GM12878 (cell line): ENCODE measurements around the gene DSE. TPM values are rescaled to one million over a fixed set of nuclear protein-coding genes. Genes with fewer than 3 reads are reported as not detected.

Source experiments
- ATAC-seq: fragments of 200-7000 bp; cut with Tn5 transposase; 3 replicates; pipeline ENCODE4 v1.9.1; 2020; ENCODE audit warnings: mild to moderate bottlenecking, moderate library complexity
- BruUV-seq: library from RNA; stranded (reverse); fragments of 400-500 nt; replicated peaks from 2 replicates; lab custom pipeline; 2021; lab: Mats Ljungman, UMichigan
- CTCF ChIA-PET: fragments of 300-600 bp; sonication (Branson Sonifier 250); formaldehyde crosslinking; extraction: SDS; loops from one replicate; lab custom pipeline; 2021; ENCODE audit warnings: inconsistent platforms; lab: Yijun Ruan, JAX
- POLR2A ChIA-PET: fragments of 350-600 bp; formaldehyde crosslinking; extraction: SDS; loops from one replicate; lab custom pipeline; 2021; ENCODE audit warnings: inconsistent platforms; lab: Charles Lee
- RAD21 ChIA-PET: fragments of 300-600 bp; sonication (Branson Sonifier 250); formaldehyde crosslinking; loops from one replicate; lab custom pipeline; 2023; ENCODE audit warnings: antibody characterized with exemption; ENCODE audit not compliant: unreplicated experiment; lab: Charles Lee
- SMC1A ChIA-PET: fragments of 300-600 bp; sonication (Branson Sonifier 250); formaldehyde crosslinking; loops from one replicate; lab custom pipeline; 2023; ENCODE audit not compliant: unreplicated experiment, uncharacterized antibody; lab: Charles Lee
- DNase-seq: peaks from one replicate; pipeline ENCODE4 v3.0.0-alpha.2; 2011; ENCODE audit warnings: low read depth, low spot score
- FAIRE-seq: peaks from 3 replicates; lab custom pipeline; 2011; peaks lifted over from hg19 to GRCh38; lab: Jason Lieb, UNC
- H2AFZ ChIP-seq: 2 replicates; pipeline ENCODE4 v1.6.0; 2011; ENCODE audit warnings: low read depth, low read length, control low read depth; ENCODE audit not compliant: control insufficient read depth
- H3K27ac ChIP-seq: 2 replicates; pipeline ENCODE4 v1.5.1; 2011; ENCODE audit warnings: control low read depth; ENCODE audit not compliant: control insufficient read depth, insufficient read depth
- H3K27me3 ChIP-seq, 2 experiments: replicated peaks in 1 of 2; 2 replicates each; pipeline versions ENCODE4 v1.6.0 to v1.6.1; 2011; ENCODE audit warnings: low read length in 1 of 2; ENCODE audit not compliant: control insufficient read depth in 2 of 2, insufficient read depth in 2 of 2
- H3K36me3 ChIP-seq, 2 experiments: 2 replicates each; pipeline ENCODE4 v1.5.1; 2011; ENCODE audit warnings: low read length in 1 of 2; ENCODE audit not compliant: control insufficient read depth in 2 of 2, insufficient read depth in 2 of 2
- H3K4me1 ChIP-seq: 2 replicates; pipeline ENCODE4 v1.6.1; 2011; ENCODE audit warnings: mild to moderate bottlenecking, low read length, moderate library complexity, mixed read lengths; ENCODE audit not compliant: control insufficient read depth, insufficient read depth
- H3K4me2 ChIP-seq: 2 replicates; pipeline ENCODE4 v1.6.0; 2011; ENCODE audit warnings: control low read depth; ENCODE audit not compliant: control insufficient read depth, insufficient read depth
- H3K4me3 ChIP-seq: fragments of 200-600 bp; sonication (generic); 2 replicates; pipeline ENCODE4 v1.5.1; 2016
- H3K79me2 ChIP-seq: 2 replicates; pipeline ENCODE4 v1.6.0; 2011; ENCODE audit warnings: low read length; ENCODE audit not compliant: control insufficient read depth, insufficient read depth
- H3K9ac ChIP-seq: 2 replicates; pipeline ENCODE4 v1.8.0; 2011; ENCODE audit warnings: low read length, control low read depth, mixed read lengths; ENCODE audit not compliant: control insufficient read depth, insufficient read depth
- H3K9me3 ChIP-seq: replicated peaks from 3 replicates; pipeline ENCODE4 v1.5.1; 2011; ENCODE audit warnings: mild to moderate bottlenecking, low read length; ENCODE audit not compliant: control insufficient read depth, insufficient read depth
- H4K20me1 ChIP-seq: 2 replicates; pipeline ENCODE4 v1.6.0; 2011; ENCODE audit not compliant: control insufficient read depth, insufficient read depth
- CBX3 ChIP-seq: fragments of 200-600 bp; sonication (generic); IDR thresholded peaks from 2 replicates; pipeline ENCODE4 v1.6.1; 2016; ENCODE audit warnings: low read depth, borderline replicate concordance
- ESRRA ChIP-seq: IDR thresholded peaks from 2 replicates; pipeline ENCODE4 v1.6.1; 2012; ENCODE audit warnings: mild to moderate bottlenecking, low read length, improper control_type of control experiment
- EZH2 ChIP-seq: IDR thresholded peaks from 2 replicates; pipeline ENCODE4 v1.6.1; 2012; ENCODE audit warnings: low read depth, mild to moderate bottlenecking, control low read depth, inconsistent platforms, low read length, borderline replicate concordance; ENCODE audit not compliant: control insufficient read depth
- FOXK2 ChIP-seq: fragments of 450-650 bp; IDR thresholded peaks from 2 replicates; pipeline ENCODE4 v1.6.1; 2017; ENCODE audit warnings: mild to moderate bottlenecking, moderate library complexity
- FOXM1 ChIP-seq: IDR thresholded peaks from 2 replicates; pipeline ENCODE4 v1.6.1; 2012; ENCODE audit warnings: low read depth, mild to moderate bottlenecking, inconsistent platforms, low read length, moderate library complexity
- IKZF2 ChIP-seq, 2 experiments: fragments of 450-650 bp; IDR thresholded peaks; 2 replicates each; pipeline ENCODE4 v1.6.1; 2017; ENCODE audit warnings: mild to moderate bottlenecking in 2 of 2, moderate library complexity in 2 of 2
- IRF4 ChIP-seq: IDR thresholded peaks from 2 replicates; pipeline ENCODE4 v1.6.1; 2011; ENCODE audit warnings: low read depth, low read length
- LARP7 ChIP-seq: fragments of 450-650 bp; IDR thresholded peaks from 2 replicates; pipeline ENCODE4 v1.6.1; 2017; ENCODE audit warnings: mild to moderate bottlenecking
- NFYA ChIP-seq: IDR thresholded peaks from 2 replicates; pipeline ENCODE4 v1.6.1; 2011; ENCODE audit warnings: low read depth, mild to moderate bottlenecking, low read length, improper control_type of control experiment, borderline replicate concordance
- RFX5 ChIP-seq: IDR thresholded peaks from 2 replicates; pipeline ENCODE4 v1.6.1; 2011; ENCODE audit warnings: low read depth, low read length, improper control_type of control experiment
- SMAD1 ChIP-seq: fragments of 450-650 bp; IDR thresholded peaks from 2 replicates; pipeline ENCODE4 v1.6.1; 2018; ENCODE audit warnings: mild to moderate bottlenecking, low read depth; ENCODE audit not compliant: partially characterized antibody
- STAT1 ChIP-seq: fragments of 450-650 bp; conservative IDR thresholded peaks from 2 replicates; pipeline ENCODE4 v1.6.1; 2014; ENCODE audit warnings: antibody characterized with exemption, mild to moderate bottlenecking
- TCF12 ChIP-seq: IDR thresholded peaks from 2 replicates; pipeline ENCODE4 v1.6.1; 2011; ENCODE audit warnings: low read depth, mild to moderate bottlenecking, low read length
- ZNF217 ChIP-seq: fragments of 450-650 bp; IDR thresholded peaks from 2 replicates; pipeline ENCODE4 v1.6.1; 2017; ENCODE audit warnings: antibody characterized with exemption, mild to moderate bottlenecking
- ZNF622 ChIP-seq: fragments of 450-650 bp; IDR thresholded peaks from 2 replicates; pipeline ENCODE4 v1.6.1; 2017; ENCODE audit warnings: mild to moderate bottlenecking, inconsistent platforms
- WGBS: methylation state at CpG from one replicate; pipeline ENCODE4 v1.1.6; 2016; ENCODE audit warnings: low lambda C conversion rate; ENCODE audit not compliant: insufficient replicate concordance, insufficient coverage; ENCODE audit errors: missing lambda C conversion rate; 5-methylcytosine and 5-hydroxymethylcytosine counted together
- in situ Hi-C: fragments of 300-500 bp; cut with MboI; formaldehyde crosslinking; loops from 9 replicates; pipeline ENCODE4 v1.14.3; 2018; ENCODE audit warnings: mixed read lengths
- intact Hi-C: fragments of 100-400 bp; cut with micrococcal nuclease; formaldehyde crosslinking; loops from one replicate; pipeline ENCODE4 v1.14.2; 2022; ENCODE audit not compliant: unreplicated experiment
- polyA plus RNA-seq, 11 experiments: library from polyadenylated mRNA; depleted of rRNA in 4 of 11; unstranded in 6 of 11; stranded (reverse) in 5 of 11; fragments of >200 nt; fragmentation: Nextera tagmentation in 4 of 11; fragmentation: Illumina TruSeq in 1 of 11; extraction: Ambion mirVana in 4 of 11; extraction: Trizol in 1 of 11; gene quantifications; 1 replicate in 1 of 11; 2 replicates in 10 of 11; pipeline versions ENCODE4 v1.2.1 to v1.2.3, GENCODE V29; 2011 to 2016; ENCODE audit warnings: inconsistent platforms in 2 of 11, missing spikeins in 2 of 11, low read depth in 1 of 11
- total RNA-seq, 4 experiments: library from RNA; depleted of rRNA in 3 of 4; stranded (reverse); fragments of >200 nt in 3 of 4; fragmentation: Illumina TruSeq in 1 of 4; extraction: Trizol in 1 of 4; gene quantifications; 2 replicates each; pipeline versions ENCODE4 v1.2.1 to v1.2.3, GENCODE V29; 2013 to 2021
- TF ChIP-seq, protein P1 (sequence below): fragments of 450-650 bp; IDR thresholded peaks from 2 replicates; pipeline ENCODE4 v1.6.1; 2016; ENCODE audit warnings: mild to moderate bottlenecking, moderate library complexity, borderline replicate concordance

The DSE gene
- total and polyA plus RNA-seq, 10 of the 15 experiments (the other 5 are each of a cell fraction or from before 2014, with no cell fraction given): 12.6 to 76.4 (median 43.0) TPM

DNA sequence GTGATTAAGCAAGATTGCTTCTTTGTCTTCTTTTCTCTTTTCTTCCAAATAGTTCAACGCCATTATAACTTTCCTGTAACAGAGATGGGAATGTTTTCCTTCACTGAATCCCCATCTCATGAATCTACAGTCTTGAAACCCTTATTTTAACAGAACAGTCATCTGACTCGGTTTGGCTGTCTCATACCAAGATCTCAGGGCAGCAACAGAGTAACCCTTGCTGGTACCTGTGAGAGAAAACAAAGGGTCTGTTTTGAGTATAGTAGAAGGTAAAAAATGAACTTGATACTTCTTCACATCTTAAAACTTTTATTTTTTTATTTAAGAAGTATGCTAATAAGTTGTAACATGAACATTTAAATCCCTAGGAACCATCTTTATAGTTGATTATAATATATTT is 19.6 kb upstream of the DSE start:
- FAIRE-seq (no peak), ATAC-seq (peak; percentile 62)
- Histone ChIP-seq H3K4me3 (no peak overlapping the region), H3K4me1 (peaks cover 9% of the 10 kb centered on the region; the same call in 1 of the 2 replicates), H3K9me3 (no peaks in the 10 kb centered on the region; the same call in 2 of the 3 replicates), H3K27me3 (no peaks in the 10 kb centered on the region)
- CTCF ChIA-PET: interaction anchor here (0.9 to 2.1 kb wide), 3 partner anchors 45 to 63 kb away, joined by 3 to 17 read pairs (median 3); no protein-coding TSS in a partner anchor
- TF ChIP-seq RFX5 (no peak), FOXM1 (no peak), TCF12 (no peak), ZNF622 (no peak), NFYA (no peak), LARP7 (no peak), SMAD1 (no peak), IKZF2 (IDR thresholded peaks at IDR 0.05) (no peak), EZH2 (no peak), STAT1 (no peak), CBX3 (no peak), ESRRA (no peak), ZNF217 (no peak), IRF4 (no peak), FOXK2 (no peak)
- TF ChIP-seq, protein P1, sequence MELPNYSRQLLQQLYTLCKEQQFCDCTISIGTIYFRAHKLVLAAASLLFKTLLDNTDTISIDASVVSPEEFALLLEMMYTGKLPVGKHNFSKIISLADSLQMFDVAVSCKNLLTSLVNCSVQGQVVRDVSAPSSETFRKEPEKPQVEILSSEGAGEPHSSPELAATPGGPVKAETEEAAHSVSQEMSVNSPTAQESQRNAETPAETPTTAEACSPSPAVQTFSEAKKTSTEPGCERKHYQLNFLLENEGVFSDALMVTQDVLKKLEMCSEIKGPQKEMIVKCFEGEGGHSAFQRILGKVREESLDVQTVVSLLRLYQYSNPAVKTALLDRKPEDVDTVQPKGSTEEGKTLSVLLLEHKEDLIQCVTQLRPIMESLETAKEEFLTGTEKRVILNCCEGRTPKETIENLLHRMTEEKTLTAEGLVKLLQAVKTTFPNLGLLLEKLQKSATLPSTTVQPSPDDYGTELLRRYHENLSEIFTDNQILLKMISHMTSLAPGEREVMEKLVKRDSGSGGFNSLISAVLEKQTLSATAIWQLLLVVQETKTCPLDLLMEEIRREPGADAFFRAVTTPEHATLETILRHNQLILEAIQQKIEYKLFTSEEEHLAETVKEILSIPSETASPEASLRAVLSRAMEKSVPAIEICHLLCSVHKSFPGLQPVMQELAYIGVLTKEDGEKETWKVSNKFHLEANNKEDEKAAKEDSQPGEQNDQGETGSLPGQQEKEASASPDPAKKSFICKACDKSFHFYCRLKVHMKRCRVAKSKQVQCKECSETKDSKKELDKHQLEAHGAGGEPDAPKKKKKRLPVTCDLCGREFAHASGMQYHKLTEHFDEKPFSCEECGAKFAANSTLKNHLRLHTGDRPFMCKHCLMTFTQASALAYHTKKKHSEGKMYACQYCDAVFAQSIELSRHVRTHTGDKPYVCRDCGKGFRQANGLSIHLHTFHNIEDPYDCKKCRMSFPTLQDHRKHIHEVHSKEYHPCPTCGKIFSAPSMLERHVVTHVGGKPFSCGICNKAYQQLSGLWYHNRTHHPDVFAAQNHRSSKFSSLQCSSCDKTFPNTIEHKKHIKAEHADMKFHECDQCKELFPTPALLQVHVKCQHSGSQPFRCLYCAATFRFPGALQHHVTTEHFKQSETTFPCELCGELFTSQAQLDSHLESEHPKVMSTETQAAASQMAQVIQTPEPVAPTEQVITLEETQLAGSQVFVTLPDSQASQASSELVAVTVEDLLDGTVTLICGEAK: no peak
- TF ChIP-seq, all 136 proteins: peak for 0
- no peaks in the 10 kb centered on the region for H3K36me3 ChIP-seq
- no peaks in the 10 kb centered on the region for H3K79me2 ChIP-seq
- no peak overlapping the region for H3K4me2 ChIP-seq
- RAD21 ChIA-PET: interaction anchor here (2.6 kb wide), 1 partner anchor 42 kb away, joined by 6 read pairs; no protein-coding TSS in a partner anchor
- intact Hi-C loops: no loop called here
- in situ Hi-C loops: no loop called here
- no peak overlapping the region for H3K27ac ChIP-seq
- no TSS peak for BruUV-seq
- POLR2A ChIA-PET: no interaction called here
- H3K9ac ChIP-seq: no peak overlapping the region
- 50% methylated on average over 2 of the region's 2 CpGs for WGBS
- no peak for DNase-seq
- SMC1A ChIA-PET: interaction anchor here (1.2 to 1.4 kb wide), 4 partner anchors 9 to 43 kb away, joined by 3 to 5 read pairs (median 3); no protein-coding TSS in a partner anchor
- no peak overlapping the region for H2AFZ ChIP-seq
- H4K20me1 ChIP-seq: no peaks in the 10 kb centered on the region
